GM12865 (cell line): ENCODE measurements around the gene NTRK2.
"Not testable (repeated sequence)": the region's sequence is repeated elsewhere in the genome, so short reads cannot be mapped to it uniquely, and the experiment has no call there.

Experiments
- DNase-seq: peaks from one replicate; pipeline ENCODE4 v3.0.0; 2010; ENCODE audit warnings: low read depth
- H3K4me3 ChIP-seq: 2 replicates; pipeline ENCODE4 v1.5.1; 2011; ENCODE audit warnings: mild to moderate bottlenecking, low read depth, low read length, control low read depth
- CTCF ChIP-seq: IDR thresholded peaks from 2 replicates; pipeline ENCODE4 v1.5.1; 2011; ENCODE audit warnings: low read length, control low read depth, low read depth, inconsistent platforms; ENCODE audit not compliant: insufficient read depth; ENCODE audit errors: missing control alignments

The NTRK2 gene

DNA sequence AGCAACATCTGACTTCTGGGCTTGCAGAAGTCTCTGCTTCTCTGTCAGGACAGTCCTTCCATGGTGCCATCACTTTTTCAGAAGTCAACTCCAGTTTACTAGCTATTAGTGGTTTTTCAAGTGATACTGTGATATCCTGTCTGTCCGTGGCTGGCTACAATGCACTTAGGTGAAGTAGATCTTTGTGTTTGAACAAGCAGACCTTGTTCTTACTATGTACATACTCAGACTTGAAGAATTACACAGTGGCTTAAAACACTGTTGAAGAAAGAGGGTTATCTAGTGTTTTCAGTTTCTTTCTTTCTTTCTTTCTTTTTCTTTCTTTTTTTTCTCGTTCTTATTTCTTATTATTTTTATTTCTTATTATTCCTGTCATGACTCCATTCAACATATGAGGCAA, 228.7 kb downstream of the NTRK2 start:
- TF ChIP-seq CTCF: no peak
- DNase-seq: no peak
- no peak overlapping the region for H3K4me3 ChIP-seq

- DNase-seq, H3K4me3 ChIP-seq: not testable (repeated sequence)
These were observed 229.1 kb downstream of the NTRK2 start for GRCh38 chr9:84898618-84899017.

GRCh38 chr9:84899326-84899725, 229.8 kb downstream of the NTRK2 start:
- H3K4me3 ChIP-seq: no peak overlapping the region
- DNase-seq: no peak
- TF ChIP-seq CTCF: no peak

DNA sequence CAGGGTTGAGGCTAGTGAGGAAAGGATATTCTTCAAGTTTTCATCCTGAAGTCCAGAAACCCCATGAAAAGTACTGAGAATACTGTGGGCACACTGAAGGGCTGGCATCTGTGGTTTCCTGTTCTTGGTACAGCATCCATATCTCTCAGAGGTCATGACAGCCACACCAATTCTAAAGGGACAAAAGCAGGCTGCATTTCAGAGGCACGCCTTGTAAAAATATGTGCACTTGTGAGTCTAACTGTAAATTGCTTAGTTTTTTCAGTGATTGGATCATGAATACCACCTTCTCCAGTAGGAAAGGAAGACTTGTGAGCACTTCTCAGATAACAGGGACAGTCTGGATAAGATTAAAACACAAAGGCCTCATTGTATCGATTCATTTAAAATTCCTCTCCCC, 230.9 kb downstream of the NTRK2 start:
- no peak for DNase-seq
- TF ChIP-seq CTCF: no peak
- H3K4me3 ChIP-seq: no peak overlapping the region

DNA sequence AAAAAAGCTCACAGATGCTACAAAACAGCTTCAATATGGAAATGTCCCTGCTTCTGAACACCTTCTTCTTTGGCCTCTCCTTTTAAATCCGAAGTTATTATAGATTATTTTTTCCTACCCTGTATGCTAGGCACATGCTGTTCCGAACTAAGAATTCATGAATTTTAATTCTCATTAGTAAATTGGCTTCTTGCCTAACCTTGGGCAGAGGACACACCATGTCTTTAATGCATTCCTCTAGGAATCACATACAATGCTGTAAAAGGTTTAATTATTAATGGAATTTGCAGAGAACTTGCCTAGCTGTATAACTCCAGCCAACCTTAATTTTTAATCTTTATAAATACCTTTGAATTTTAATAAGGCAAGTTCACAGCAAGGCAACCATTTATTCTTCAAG, 234.4 kb downstream of the NTRK2 start:
- TF ChIP-seq CTCF: no peak
- DNase-seq: no peak
- H3K4me3 ChIP-seq: no peak overlapping the region

DNA sequence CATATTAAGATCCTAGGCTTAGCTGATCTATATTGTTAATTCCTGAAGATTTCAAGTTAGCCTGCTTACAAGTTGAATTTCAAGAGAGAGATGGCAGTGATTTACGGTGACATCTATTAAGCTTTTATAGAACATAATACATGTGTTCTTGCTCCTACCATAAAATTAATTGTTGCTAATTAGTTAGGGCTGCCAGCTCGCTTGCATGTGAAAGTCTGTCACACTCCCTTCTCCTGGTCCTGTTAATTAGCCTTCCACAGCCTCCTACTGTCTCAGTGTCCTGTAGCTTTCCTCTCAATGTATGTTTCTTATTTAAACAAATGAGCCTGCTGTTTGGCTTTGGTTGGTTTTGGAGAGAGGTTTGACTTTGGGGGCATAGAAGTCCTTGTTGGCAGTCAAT, 247.2 kb downstream of the NTRK2 start:
- TF ChIP-seq CTCF: no peak
- DNase-seq: no peak
- H3K4me3 ChIP-seq: no peak overlapping the region

GRCh38 chr9:84917366-84918070, 248.0 kb downstream of the NTRK2 start:
- no peak for TF ChIP-seq CTCF
- no peak for DNase-seq
- H3K4me3 ChIP-seq: no peak overlapping the region
